ENCODE results near the gene SEMA3D.

DNA sequence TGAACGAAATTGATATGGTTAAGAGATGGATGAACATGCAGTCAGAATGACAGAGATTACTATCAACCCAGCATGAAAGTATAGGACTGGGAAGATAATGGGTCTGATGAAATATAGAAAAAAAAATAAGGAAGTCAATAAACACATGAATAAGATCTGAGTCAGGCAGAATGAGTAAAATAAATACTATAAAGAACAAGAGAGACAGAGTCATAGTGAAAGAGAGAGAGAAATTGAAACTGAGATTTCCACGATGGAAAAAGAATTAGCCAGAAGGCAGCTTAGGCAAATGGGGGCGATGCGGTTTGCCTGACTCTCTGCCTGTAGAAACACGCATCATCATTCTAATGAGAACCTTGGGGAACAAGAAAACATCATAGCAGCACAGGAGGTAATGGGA lies 26.6 kb downstream of the SEMA3D start:
- TF ChIP-seq, protein P1, sequence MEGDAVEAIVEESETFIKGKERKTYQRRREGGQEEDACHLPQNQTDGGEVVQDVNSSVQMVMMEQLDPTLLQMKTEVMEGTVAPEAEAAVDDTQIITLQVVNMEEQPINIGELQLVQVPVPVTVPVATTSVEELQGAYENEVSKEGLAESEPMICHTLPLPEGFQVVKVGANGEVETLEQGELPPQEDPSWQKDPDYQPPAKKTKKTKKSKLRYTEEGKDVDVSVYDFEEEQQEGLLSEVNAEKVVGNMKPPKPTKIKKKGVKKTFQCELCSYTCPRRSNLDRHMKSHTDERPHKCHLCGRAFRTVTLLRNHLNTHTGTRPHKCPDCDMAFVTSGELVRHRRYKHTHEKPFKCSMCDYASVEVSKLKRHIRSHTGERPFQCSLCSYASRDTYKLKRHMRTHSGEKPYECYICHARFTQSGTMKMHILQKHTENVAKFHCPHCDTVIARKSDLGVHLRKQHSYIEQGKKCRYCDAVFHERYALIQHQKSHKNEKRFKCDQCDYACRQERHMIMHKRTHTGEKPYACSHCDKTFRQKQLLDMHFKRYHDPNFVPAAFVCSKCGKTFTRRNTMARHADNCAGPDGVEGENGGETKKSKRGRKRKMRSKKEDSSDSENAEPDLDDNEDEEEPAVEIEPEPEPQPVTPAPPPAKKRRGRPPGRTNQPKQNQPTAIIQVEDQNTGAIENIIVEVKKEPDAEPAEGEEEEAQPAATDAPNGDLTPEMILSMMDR (IDR thresholded peaks at IDR 0.05; ENCODE audit: low read depth, low read length), result no peak
- TF ChIP-seq, protein P2, sequence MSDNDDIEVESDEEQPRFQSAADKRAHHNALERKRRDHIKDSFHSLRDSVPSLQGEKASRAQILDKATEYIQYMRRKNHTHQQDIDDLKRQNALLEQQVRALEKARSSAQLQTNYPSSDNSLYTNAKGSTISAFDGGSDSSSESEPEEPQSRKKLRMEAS (IDR thresholded peaks at IDR 0.05; ENCODE audit: low read depth, low read length), result no peak
